ENCODE data around the gene FAM171A1. TPM values are rescaled to one million over a fixed set of nuclear protein-coding genes. Genes with fewer than 3 reads are reported as not detected.

The FAM171A1 gene
- total RNA-seq, 2 donors from 2014 or later = 36.5 to 39.0 TPM

GRCh38 chr10:15227611-15228372 lies 143.3 kb downstream of the FAM171A1 start:
- Histone ChIP-seq H3K27me3 (ENCODE audit: control insufficient read depth, insufficient read depth, low read length, poor library complexity, severe bottlenecking) (no peaks in the 10 kb centered on the region), H3K9ac (ENCODE audit: extremely low read depth, low read length, poor library complexity, severe bottlenecking) (no peak overlapping the region), H3K9me3 (ENCODE audit: control insufficient read depth, low read length) (peaks cover 5% of the 10 kb centered on the region), H3K4me1 (ENCODE audit: control insufficient read depth, insufficient read depth, low read length) (peaks cover 3% of the 10 kb centered on the region), H3K36me3 (ENCODE audit: control insufficient read depth, insufficient read depth, low read length) (peaks cover 12% of the 10 kb centered on the region), H3K4me3 (ENCODE audit: low read length) (no peak overlapping the region), H3K27ac (ENCODE audit: low read depth, low read length) (no peak overlapping the region)
- TF ChIP-seq CTCF (conservative IDR thresholded peaks at IDR 0.05) = no peak
- WGBS, 2 experiments (ENCODE audit: insufficient coverage in 1 of 2, insufficient read length in 1 of 2) = 80 to 97% methylated on average over 1 to 5 of the region's 5 CpGs
- Mint-ChIP-seq H3K27ac (no peak overlapping the region), H3K4me3 (no peak overlapping the region), H3K9me3 (no peaks in the 10 kb centered on the region), H3K36me3 (ENCODE audit: low read depth) (peaks cover 30% of the 10 kb centered on the region), H3K4me1 (no peaks in the 10 kb centered on the region), H3K27me3 (ENCODE audit: insufficient read depth) (no peaks in the 10 kb centered on the region)
- DNase-seq = no peak

GRCh38 chr10:15225511-15225910 lies 145.6 kb downstream of the FAM171A1 start:
- Histone ChIP-seq H3K9ac (ENCODE audit: extremely low read depth, low read length, poor library complexity, severe bottlenecking) (no peak overlapping the region), H3K27me3 (ENCODE audit: control insufficient read depth, insufficient read depth, low read length, poor library complexity, severe bottlenecking) (no peaks in the 10 kb centered on the region), H3K27ac (ENCODE audit: low read depth, low read length) (no peak overlapping the region), H3K4me3 (ENCODE audit: low read length) (no peak overlapping the region), H3K9me3 (ENCODE audit: control insufficient read depth, low read length) (peaks cover 5% of the 10 kb centered on the region), H3K4me1 (ENCODE audit: control insufficient read depth, insufficient read depth, low read length) (no peaks in the 10 kb centered on the region), H3K36me3 (ENCODE audit: control insufficient read depth, insufficient read depth, low read length) (peaks cover 18% of the 10 kb centered on the region)
- Mint-ChIP-seq H3K4me3 (no peak overlapping the region), H3K27ac (no peak overlapping the region), H3K27me3 (ENCODE audit: insufficient read depth) (no peaks in the 10 kb centered on the region), H3K36me3 (ENCODE audit: low read depth) (peaks cover 30% of the 10 kb centered on the region), H3K4me1 (no peaks in the 10 kb centered on the region), H3K9me3 (no peaks in the 10 kb centered on the region)
- DNase-seq = no peak
- no peak for TF ChIP-seq CTCF (conservative IDR thresholded peaks at IDR 0.05)
- WGBS, 2 experiments (ENCODE audit: insufficient coverage in 1 of 2, insufficient read length in 1 of 2) = 95 to 98% methylated on average over 8 to 10 of the region's 10 CpGs

GRCh38 chr10:15224948-15225347 lies 146.1 kb downstream of the FAM171A1 start:
- Mint-ChIP-seq H3K27me3 (ENCODE audit: insufficient read depth) (no peaks in the 10 kb centered on the region), H3K4me3 (no peak overlapping the region), H3K4me1 (no peaks in the 10 kb centered on the region), H3K36me3 (ENCODE audit: low read depth) (peaks cover 34% of the 10 kb centered on the region), H3K9me3 (no peaks in the 10 kb centered on the region), H3K27ac (no peak overlapping the region)
- no peak for DNase-seq
- TF ChIP-seq CTCF (conservative IDR thresholded peaks at IDR 0.05) = no peak
- Histone ChIP-seq H3K27ac (ENCODE audit: low read depth, low read length) (no peak overlapping the region), H3K27me3 (ENCODE audit: control insufficient read depth, insufficient read depth, low read length, poor library complexity, severe bottlenecking) (no peaks in the 10 kb centered on the region), H3K9me3 (ENCODE audit: control insufficient read depth, low read length) (peaks cover 5% of the 10 kb centered on the region), H3K4me1 (ENCODE audit: control insufficient read depth, insufficient read depth, low read length) (no peaks in the 10 kb centered on the region), H3K36me3 (ENCODE audit: control insufficient read depth, insufficient read depth, low read length) (peaks cover 24% of the 10 kb centered on the region), H3K4me3 (ENCODE audit: low read length) (no peak overlapping the region), H3K9ac (ENCODE audit: extremely low read depth, low read length, poor library complexity, severe bottlenecking) (no peak overlapping the region)
- 92 to 96% methylated on average over 5 of the region's 5 CpGs for WGBS, 2 experiments (ENCODE audit: insufficient coverage in 1 of 2, insufficient read length in 1 of 2)
